ENCODE measurements around the gene ZNF549.

The ZNF549 gene

GRCh38 chr19:57552432-57552831, 25.3 kb downstream of the ZNF549 start:
- ATAC-seq (replicated peaks) (no peak), DNase-seq (no peak)
- Mint-ChIP-seq H3K9me3 (peaks cover 15 to 24% of the 10 kb centered on the region in 2 donors), H3K27ac (no peak overlapping the region), H3K27me3 (no peaks in the 10 kb centered on the region), H3K4me1 (peaks cover 4 to 7% of the 10 kb centered on the region in 2 donors), H3K36me3 (peaks cover 86 to 93% of the 10 kb centered on the region in 2 donors), H3K4me3 (no peak overlapping the region)

- no peak for ATAC-seq (replicated peaks)
- no peak for DNase-seq
- Mint-ChIP-seq H3K4me3 (peak overlapping the region; percentile 95 to 96), H3K4me1 (peaks cover 29 to 32% of the 10 kb centered on the region in 2 donors), H3K36me3 (peaks cover 48 to 67% of the 10 kb centered on the region in 2 donors), H3K27ac (no peak overlapping the region), H3K9me3 (peaks cover 0 to 10% of the 10 kb centered on the region in 2 donors), H3K27me3 (peaks cover 0 to 9% of the 10 kb centered on the region in 2 donors)
Measured at GRCh38 chr19:57557659-57558058, 30.5 kb downstream of the ZNF549 start.

- Mint-ChIP-seq H3K27me3 (peaks cover 0 to 9% of the 10 kb centered on the region in 2 donors), H3K9me3 (peaks cover 2 to 13% of the 10 kb centered on the region in 2 donors), H3K4me3 (peak overlapping the region; percentile 95 to 96), H3K36me3 (peaks cover 42 to 61% of the 10 kb centered on the region in 2 donors), H3K4me1 (peaks cover 29 to 32% of the 10 kb centered on the region in 2 donors), H3K27ac (peak overlapping the region; percentile 81)
- DNase-seq (no peak), ATAC-seq (replicated peaks) (no peak)
Measured at GRCh38 chr19:57558525-57558924, 31.4 kb downstream of the ZNF549 start.

DNA sequence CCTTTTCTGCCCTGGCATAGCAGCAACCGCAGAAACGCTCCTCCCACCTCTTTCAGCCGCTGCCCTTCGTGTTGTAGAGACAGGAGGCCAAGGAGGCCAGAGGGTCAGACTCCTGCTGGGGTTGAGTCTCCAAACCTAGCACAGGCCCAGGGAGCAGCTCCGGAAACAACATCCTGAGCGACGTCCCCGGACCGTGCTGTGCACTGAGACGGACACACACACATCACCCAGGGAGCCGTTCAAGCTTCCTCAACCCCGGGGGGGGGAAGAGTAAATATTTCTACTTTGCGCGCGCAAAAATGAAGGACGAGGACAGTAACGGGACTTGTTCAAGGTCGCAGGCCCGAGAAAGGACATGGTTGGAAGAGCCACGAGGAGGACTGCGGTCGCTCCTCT, 31.9 kb downstream of the ZNF549 start:
- peaks cover 4 to 15% of the 10 kb centered on the region in 2 donors for H3K9me3 Mint-ChIP-seq
- H3K4me1 Mint-ChIP-seq: peaks cover 29 to 32% of the 10 kb centered on the region in 2 donors
- peaks cover 0 to 9% of the 10 kb centered on the region in 2 donors for H3K27me3 Mint-ChIP-seq
- peak; percentile 53 to 59 for ATAC-seq (replicated peaks)
- DNase-seq: peak; percentile 1
- peak overlapping the region; percentile 95 to 96 for H3K4me3 Mint-ChIP-seq
- peak overlapping the region; percentile 95 for H3K27ac Mint-ChIP-seq
- H3K36me3 Mint-ChIP-seq: peaks cover 40 to 59% of the 10 kb centered on the region in 2 donors

- Mint-ChIP-seq H3K9me3 (peaks cover 4 to 15% of the 10 kb centered on the region in 2 donors), H3K4me3 (peak within 1 kb of the TSS; percentile 95 to 96), H3K4me1 (peaks cover 29 to 32% of the 10 kb centered on the region in 2 donors), H3K27ac (peak within 1 kb of the TSS; percentile 95), H3K36me3 (peaks cover 34 to 53% of the 10 kb centered on the region in 2 donors), H3K27me3 (peaks cover 0 to 9% of the 10 kb centered on the region in 2 donors)
- ATAC-seq (replicated peaks): peak; percentile 97 to 100
- DNase-seq: peak; percentile 76
Measured at GRCh38 chr19:57559404-57560025, 32.4 kb downstream of the ZNF549 start, which contains the start of gene ZNF550. TSS of gene ZNF550 (minus strand) at chr19:57559863. CDS start at chr19:57559682, 181 bp downstream.

- peaks cover 6 to 14% of the 10 kb centered on the region in 2 donors for H3K9me3 Mint-ChIP-seq
Measured at GRCh38 chr19:57560049-57560491, 32.9 kb downstream of the ZNF549 start.

GRCh38 chr19:57563547-57563946, 36.4 kb downstream of the ZNF549 start:
- Mint-ChIP-seq H3K4me3 (no peak overlapping the region), H3K27ac (no peak overlapping the region), H3K36me3 (peaks cover 14 to 45% of the 10 kb centered on the region in 2 donors), H3K9me3 (peaks cover 30 to 34% of the 10 kb centered on the region in 2 donors), H3K4me1 (peaks cover 14 to 17% of the 10 kb centered on the region in 2 donors), H3K27me3 (peaks cover 0 to 9% of the 10 kb centered on the region in 2 donors)
- no peak for DNase-seq
- ATAC-seq (replicated peaks): no peak

More at GRCh38 chr19:57560049-57560491, 32.9 kb downstream of the ZNF549 start:
- H3K4me1 Mint-ChIP-seq: peaks cover 29 to 32% of the 10 kb centered on the region in 2 donors
- peaks cover 0 to 9% of the 10 kb centered on the region in 2 donors for H3K27me3 Mint-ChIP-seq
- DNase-seq (peak; percentile 2), ATAC-seq (replicated peaks) (peak; percentile 10 to 21)
- H3K4me3 Mint-ChIP-seq: peak overlapping the region; percentile 95 to 96
- peaks cover 29 to 48% of the 10 kb centered on the region in 2 donors for H3K36me3 Mint-ChIP-seq
- H3K27ac Mint-ChIP-seq: peak overlapping the region; percentile 89

GRCh38 chr19:57566396-57567265, 39.5 kb downstream of the ZNF549 start:
- DNase-seq (no peak), ATAC-seq (replicated peaks) (no peak)
- Mint-ChIP-seq H3K4me1 (no peaks in the 10 kb centered on the region), H3K27ac (no peak overlapping the region), H3K27me3 (no peaks in the 10 kb centered on the region), H3K9me3 (peaks cover 42 to 44% of the 10 kb centered on the region in 2 donors), H3K36me3 (peaks cover 27 to 47% of the 10 kb centered on the region in 2 donors), H3K4me3 (no peak overlapping the region)

DNA sequence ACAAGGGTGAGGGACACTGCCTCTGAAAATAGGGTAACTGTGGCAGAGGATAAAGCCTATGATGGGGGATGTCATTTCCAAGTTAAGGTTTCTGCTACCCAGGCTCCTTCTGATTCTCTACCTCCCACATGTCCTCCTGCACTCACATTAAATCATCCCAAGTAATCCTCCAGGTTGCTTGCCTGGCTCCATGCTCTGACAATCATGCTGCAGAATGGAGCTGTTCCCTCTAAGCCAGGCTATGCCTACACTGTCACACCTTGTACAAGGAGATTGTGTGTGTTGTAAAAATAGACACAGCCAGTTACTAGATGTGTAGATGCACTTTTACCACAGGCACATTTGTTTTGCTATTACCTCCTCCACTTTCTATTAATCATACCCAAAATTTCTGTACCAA, 43.6 kb downstream of the ZNF549 start:
- peaks cover 60 to 80% of the 10 kb centered on the region in 2 donors for H3K36me3 Mint-ChIP-seq
- no peaks in the 10 kb centered on the region for H3K27me3 Mint-ChIP-seq
- H3K27ac Mint-ChIP-seq: no peak overlapping the region
- peaks cover 41 to 43% of the 10 kb centered on the region in 2 donors for H3K9me3 Mint-ChIP-seq
- no peak for DNase-seq
- no peak for ATAC-seq (replicated peaks)
- H3K4me1 Mint-ChIP-seq: peaks cover 6 to 7% of the 10 kb centered on the region in 2 donors
- H3K4me3 Mint-ChIP-seq: no peak overlapping the region

GRCh38 chr19:57572415-57572947, 45.3 kb downstream of the ZNF549 start:
- ATAC-seq (replicated peaks): no peak
- Mint-ChIP-seq H3K9me3 (peaks cover 46 to 50% of the 10 kb centered on the region in 2 donors), H3K27me3 (no peaks in the 10 kb centered on the region), H3K27ac (no peak overlapping the region), H3K4me1 (peaks cover 17 to 21% of the 10 kb centered on the region in 2 donors), H3K4me3 (no peak overlapping the region), H3K36me3 (peaks cover 73 to 83% of the 10 kb centered on the region in 2 donors)
- DNase-seq: no peak

DNA sequence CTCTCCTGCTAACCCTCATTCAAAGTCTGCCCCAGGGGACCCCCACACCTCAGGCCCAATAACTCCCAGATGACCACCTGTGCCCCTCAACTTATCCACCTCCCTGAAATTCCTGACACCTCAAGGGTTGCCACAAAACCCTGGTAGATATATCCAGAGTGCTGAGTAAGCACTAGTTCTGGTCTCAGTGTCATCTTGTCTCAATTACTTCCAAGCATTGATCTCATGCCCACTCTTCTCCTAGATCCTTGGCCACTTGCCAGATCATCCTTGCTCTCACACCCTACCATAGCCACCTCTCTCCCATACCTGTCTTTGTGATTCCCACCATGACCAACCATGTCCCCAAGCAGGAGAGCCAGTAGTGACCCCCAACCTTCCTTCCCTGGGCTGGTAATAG, 49.5 kb downstream of the ZNF549 start:
- no peaks in the 10 kb centered on the region for H3K27me3 Mint-ChIP-seq
- peaks cover 29 to 33% of the 10 kb centered on the region in 2 donors for H3K9me3 Mint-ChIP-seq
- no peak overlapping the region for H3K4me3 Mint-ChIP-seq
- peaks cover 23 to 30% of the 10 kb centered on the region in 2 donors for H3K4me1 Mint-ChIP-seq
- H3K36me3 Mint-ChIP-seq: peaks cover 62 to 63% of the 10 kb centered on the region in 2 donors
- ATAC-seq (replicated peaks): no peak
- no peak for DNase-seq
- no peak overlapping the region for H3K27ac Mint-ChIP-seq

GRCh38 chr19:57578487-57579205, 51.5 kb downstream of the ZNF549 start, which contains the start of gene ZNF416:
TSS of gene ZNF416 (minus strand) at chr19:57578911. CDS start at chr19:57578704, 207 bp downstream.
- peaks cover 30 to 33% of the 10 kb centered on the region in 2 donors for H3K9me3 Mint-ChIP-seq
- peaks cover 46 to 48% of the 10 kb centered on the region in 2 donors for H3K36me3 Mint-ChIP-seq
- DNase-seq: peak; percentile 97
- no peaks in the 10 kb centered on the region for H3K27me3 Mint-ChIP-seq
- H3K27ac Mint-ChIP-seq: peak within 1 kb of the TSS; percentile 84
- peak; percentile 92 to 94 for ATAC-seq (replicated peaks)
- peaks cover 26 to 39% of the 10 kb centered on the region in 2 donors for H3K4me1 Mint-ChIP-seq
- peak within 1 kb of the TSS; percentile 88 to 92 for H3K4me3 Mint-ChIP-seq

DNA sequence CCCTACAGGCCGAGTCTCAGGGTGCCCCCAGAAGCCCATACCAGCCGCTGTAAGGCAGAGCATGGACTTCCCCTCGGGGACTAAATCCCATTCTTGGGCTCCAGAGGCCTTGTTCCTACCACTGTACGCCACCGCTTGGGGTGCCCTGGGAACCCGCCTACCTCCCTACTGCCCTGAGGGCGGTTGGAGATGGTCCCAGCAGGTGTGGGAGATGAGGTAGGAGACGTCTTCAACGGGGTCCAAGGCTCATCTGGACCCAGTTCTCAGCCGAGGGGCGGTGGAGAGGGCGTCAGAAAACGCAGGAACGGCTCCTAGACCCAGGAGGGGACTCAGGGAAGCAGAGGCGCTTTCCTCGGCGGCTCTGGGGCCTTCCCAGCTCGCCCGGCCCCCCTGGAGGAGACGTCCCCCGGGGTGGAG, 56.0 kb downstream of the ZNF549 start:
- DNase-seq (no peak), ATAC-seq (replicated peaks) (no peak)
- Mint-ChIP-seq H3K27me3 (no peaks in the 10 kb centered on the region), H3K36me3 (peaks cover 35 to 43% of the 10 kb centered on the region in 2 donors), H3K4me1 (peaks cover 17 to 34% of the 10 kb centered on the region in 2 donors), H3K9me3 (peaks cover 21 to 23% of the 10 kb centered on the region in 2 donors), H3K4me3 (peak overlapping the region; percentile 87 to 98), H3K27ac (peak overlapping the region; percentile 99)
